Nephron (organoid): Measurements from ENCODE around the gene RPGR.

Source experiments
- H3K27ac Mint-ChIP-seq, 3 experiments: 2 replicates each; pipeline ENCODE4 v1.8.0; 2020; ENCODE audit warnings: mixed read lengths in 3 of 3, mild to moderate bottlenecking in 2 of 3, moderate library complexity in 1 of 3
- H3K27me3 Mint-ChIP-seq: 2 replicates; pipeline ENCODE4 v1.8.0; 2021; ENCODE audit warnings: low read depth, mild to moderate bottlenecking, moderate library complexity, mixed read lengths
- H3K36me3 Mint-ChIP-seq: 2 replicates; pipeline ENCODE4 v1.8.0; 2020; ENCODE audit warnings: low read depth, mixed read lengths
- H3K4me1 Mint-ChIP-seq: 2 replicates; pipeline ENCODE4 v1.8.0; 2020; ENCODE audit warnings: mixed read lengths
- H3K4me3 Mint-ChIP-seq, 3 experiments: 2 replicates each; pipeline ENCODE4 v1.8.0; 2020; ENCODE audit warnings: mild to moderate bottlenecking in 3 of 3, mixed read lengths in 3 of 3, moderate library complexity in 2 of 3
- H3K9me3 Mint-ChIP-seq: 2 replicates; pipeline ENCODE4 v1.8.0; 2020; ENCODE audit warnings: mixed read lengths
- TF ChIP-seq, protein P1 (sequence below), 3 experiments: fragments of 200-600 bp; sonication (generic); IDR thresholded peaks; one replicate each; pipeline ENCODE4 v1.5.0; 2021; ENCODE audit warnings: antibody characterized with exemption in 3 of 3; ENCODE audit not compliant: unreplicated experiment in 3 of 3

Gene RPGR

DNA sequence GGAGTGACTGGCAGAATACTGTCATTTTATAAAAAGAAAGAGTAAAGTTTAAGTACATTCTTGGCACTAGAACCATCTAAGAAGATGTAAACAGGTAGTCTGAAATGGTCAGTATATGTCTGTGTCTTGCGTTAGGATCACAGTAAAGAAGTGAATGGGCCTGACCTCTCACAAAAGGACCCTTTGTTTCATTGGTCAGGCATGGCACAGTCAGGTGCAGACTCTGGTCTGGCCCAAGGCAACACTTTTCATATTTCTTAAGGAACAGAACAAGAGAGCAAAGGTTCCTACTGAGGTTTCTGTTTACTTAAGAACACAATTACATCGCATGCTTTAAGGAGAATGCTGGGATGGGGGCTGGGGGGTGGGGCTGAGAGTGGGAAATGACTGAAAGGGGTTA lies 48.1 kb downstream of the RPGR start:
- Mint-ChIP-seq H3K9me3 (no peaks in the 10 kb centered on the region), H3K36me3 (peaks cover 4% of the 10 kb centered on the region), H3K27me3 (no peaks in the 10 kb centered on the region), H3K4me3 (no peak overlapping the region), H3K27ac (peak overlapping the region in 1 of 3 experiments; percentile 38), H3K4me1 (no peaks in the 10 kb centered on the region)
- TF ChIP-seq, protein P1, sequence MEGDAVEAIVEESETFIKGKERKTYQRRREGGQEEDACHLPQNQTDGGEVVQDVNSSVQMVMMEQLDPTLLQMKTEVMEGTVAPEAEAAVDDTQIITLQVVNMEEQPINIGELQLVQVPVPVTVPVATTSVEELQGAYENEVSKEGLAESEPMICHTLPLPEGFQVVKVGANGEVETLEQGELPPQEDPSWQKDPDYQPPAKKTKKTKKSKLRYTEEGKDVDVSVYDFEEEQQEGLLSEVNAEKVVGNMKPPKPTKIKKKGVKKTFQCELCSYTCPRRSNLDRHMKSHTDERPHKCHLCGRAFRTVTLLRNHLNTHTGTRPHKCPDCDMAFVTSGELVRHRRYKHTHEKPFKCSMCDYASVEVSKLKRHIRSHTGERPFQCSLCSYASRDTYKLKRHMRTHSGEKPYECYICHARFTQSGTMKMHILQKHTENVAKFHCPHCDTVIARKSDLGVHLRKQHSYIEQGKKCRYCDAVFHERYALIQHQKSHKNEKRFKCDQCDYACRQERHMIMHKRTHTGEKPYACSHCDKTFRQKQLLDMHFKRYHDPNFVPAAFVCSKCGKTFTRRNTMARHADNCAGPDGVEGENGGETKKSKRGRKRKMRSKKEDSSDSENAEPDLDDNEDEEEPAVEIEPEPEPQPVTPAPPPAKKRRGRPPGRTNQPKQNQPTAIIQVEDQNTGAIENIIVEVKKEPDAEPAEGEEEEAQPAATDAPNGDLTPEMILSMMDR (IDR thresholded peaks at IDR 0.05; ENCODE audit: unreplicated experiment in 3 of 3): no peak

DNA sequence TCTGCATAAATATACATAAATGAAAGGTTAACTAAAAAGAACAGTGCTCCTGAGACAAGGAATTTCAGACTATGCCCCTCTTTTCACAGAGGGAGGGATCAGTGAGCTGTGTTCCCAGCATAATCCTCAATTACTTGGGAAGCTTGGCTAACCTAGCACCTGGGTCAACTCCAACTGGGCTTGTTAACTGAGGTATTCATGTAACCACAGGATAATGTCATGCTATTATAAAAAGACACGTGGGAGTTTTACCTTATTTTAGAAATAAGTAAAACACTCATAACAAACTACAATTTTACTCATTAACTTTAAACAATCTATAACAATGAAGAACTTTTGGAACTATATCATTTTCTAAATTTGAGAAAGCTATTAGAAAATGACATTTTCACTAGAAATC lies 48.6 kb downstream of the RPGR start:
- Mint-ChIP-seq H3K36me3 (peaks cover 4% of the 10 kb centered on the region), H3K27me3 (no peaks in the 10 kb centered on the region), H3K9me3 (no peaks in the 10 kb centered on the region), H3K4me3 (no peak overlapping the region), H3K27ac (no peak overlapping the region), H3K4me1 (no peaks in the 10 kb centered on the region)
- TF ChIP-seq, protein P1 (IDR thresholded peaks at IDR 0.05; ENCODE audit: unreplicated experiment in 3 of 3): no peak

DNA sequence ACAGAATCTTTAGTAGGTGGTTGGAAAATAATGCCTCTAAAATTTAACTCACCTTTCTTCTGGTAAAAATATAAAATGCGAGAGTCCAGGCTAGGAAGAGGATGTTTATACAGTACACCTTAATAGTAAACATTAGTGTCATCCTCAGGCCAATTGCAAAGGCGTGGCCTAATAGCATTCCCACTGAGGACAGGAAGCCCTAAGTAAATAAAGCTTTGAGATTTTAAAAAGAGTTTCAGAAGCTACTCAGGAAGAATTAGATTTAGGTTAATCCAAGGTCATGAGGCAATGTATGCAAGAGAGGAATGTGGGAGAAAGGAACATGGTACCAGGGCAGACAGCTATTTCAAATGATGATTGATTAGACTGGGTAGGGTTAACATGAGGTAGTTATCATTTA lies 49.5 kb downstream of the RPGR start:
- H3K4me3 Mint-ChIP-seq: no peak overlapping the region
- H3K9me3 Mint-ChIP-seq: no peaks in the 10 kb centered on the region
- TF ChIP-seq, protein P1 (IDR thresholded peaks at IDR 0.05; ENCODE audit: unreplicated experiment in 3 of 3): no peak
- no peak overlapping the region for H3K27ac Mint-ChIP-seq
- H3K4me1 Mint-ChIP-seq: no peaks in the 10 kb centered on the region
- no peaks in the 10 kb centered on the region for H3K27me3 Mint-ChIP-seq
- H3K36me3 Mint-ChIP-seq: peaks cover 4% of the 10 kb centered on the region

DNA sequence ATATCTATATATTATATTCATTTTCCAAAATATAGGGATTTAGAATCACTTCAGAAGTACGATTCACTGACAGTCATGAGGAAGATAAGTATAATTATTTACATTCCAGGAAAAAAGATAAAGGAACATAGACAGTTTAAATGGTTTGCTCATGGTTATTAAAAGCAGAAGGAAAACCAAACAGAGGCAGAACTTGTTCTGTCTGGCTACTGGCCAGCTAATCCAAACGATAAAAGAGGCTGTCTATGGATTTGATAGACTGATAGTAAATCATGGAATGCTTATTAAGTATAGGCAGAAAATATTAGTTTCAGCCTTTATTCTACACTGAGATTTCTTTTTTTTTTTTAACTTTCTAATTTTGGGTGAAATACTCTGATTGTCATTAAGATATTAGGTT lies 50.2 kb downstream of the RPGR start:
- H3K4me3 Mint-ChIP-seq: no peak overlapping the region
- H3K9me3 Mint-ChIP-seq: no peaks in the 10 kb centered on the region
- no peak overlapping the region for H3K27ac Mint-ChIP-seq
- peaks cover under 1% of the 10 kb centered on the region for H3K36me3 Mint-ChIP-seq
- TF ChIP-seq, protein P1 (IDR thresholded peaks at IDR 0.05; ENCODE audit: unreplicated experiment in 3 of 3): no peak
- H3K27me3 Mint-ChIP-seq: no peaks in the 10 kb centered on the region
- no peaks in the 10 kb centered on the region for H3K4me1 Mint-ChIP-seq

DNA sequence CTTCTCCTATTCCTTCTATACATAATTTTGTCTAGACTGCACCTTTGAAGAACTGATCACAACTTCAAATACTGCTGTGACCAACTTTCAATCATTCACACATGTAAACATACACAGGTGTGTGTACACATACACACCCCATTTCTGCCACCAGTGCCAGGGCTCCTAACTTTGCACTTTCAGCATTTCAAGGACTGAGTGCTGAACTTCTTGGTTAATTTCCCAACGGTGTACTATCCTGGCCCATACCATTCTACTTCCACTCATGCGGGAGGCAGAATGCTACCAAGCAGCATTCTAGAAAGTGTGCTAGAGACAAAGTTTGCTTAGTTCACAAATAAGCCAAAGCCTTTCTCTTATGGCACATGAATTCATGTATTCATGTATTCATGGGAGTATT lies 51.2 kb downstream of the RPGR start:
- TF ChIP-seq, protein P1 (IDR thresholded peaks at IDR 0.05; ENCODE audit: unreplicated experiment in 3 of 3): no peak
- Mint-ChIP-seq H3K36me3 (no peaks in the 10 kb centered on the region), H3K4me1 (no peaks in the 10 kb centered on the region), H3K27ac (no peak overlapping the region), H3K27me3 (no peaks in the 10 kb centered on the region), H3K9me3 (no peaks in the 10 kb centered on the region), H3K4me3 (no peak overlapping the region)

DNA sequence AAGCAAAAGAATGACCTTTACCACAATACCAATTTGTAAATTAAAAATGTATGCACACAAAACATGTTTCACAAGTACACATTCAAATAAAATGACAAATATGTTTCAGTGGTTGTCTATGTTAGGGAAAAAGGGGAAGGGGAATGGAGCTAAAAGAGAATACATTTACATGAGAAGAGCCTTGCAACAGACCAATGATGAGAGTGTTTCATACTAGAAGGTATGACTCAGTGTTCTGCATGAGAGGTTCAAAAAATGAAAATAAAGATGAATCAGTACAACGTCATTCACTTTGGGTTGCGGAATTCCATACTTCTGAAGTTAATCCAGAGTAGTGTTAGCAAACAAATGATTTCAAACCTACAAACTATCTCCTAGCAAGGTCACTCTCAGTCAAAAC lies 51.7 kb downstream of the RPGR start:
- Mint-ChIP-seq H3K27ac (no peak overlapping the region), H3K4me1 (no peaks in the 10 kb centered on the region), H3K9me3 (no peaks in the 10 kb centered on the region), H3K36me3 (peaks cover 4% of the 10 kb centered on the region), H3K27me3 (no peaks in the 10 kb centered on the region), H3K4me3 (no peak overlapping the region)
- TF ChIP-seq, protein P1 (IDR thresholded peaks at IDR 0.05; ENCODE audit: unreplicated experiment in 3 of 3): no peak
